CD4-positive, alpha-beta T cell treated with Interleukin-6 at 100 ng/mL for 8 hours (primary cell): ENCODE data around the gene PARP12.

Experiments
- DNase-seq: peaks from one replicate; pipeline ENCODE4 v3.0.0-alpha.2; 2020; ENCODE audit warnings: mixed read lengths, low spot score

PARP12 gene

DNA sequence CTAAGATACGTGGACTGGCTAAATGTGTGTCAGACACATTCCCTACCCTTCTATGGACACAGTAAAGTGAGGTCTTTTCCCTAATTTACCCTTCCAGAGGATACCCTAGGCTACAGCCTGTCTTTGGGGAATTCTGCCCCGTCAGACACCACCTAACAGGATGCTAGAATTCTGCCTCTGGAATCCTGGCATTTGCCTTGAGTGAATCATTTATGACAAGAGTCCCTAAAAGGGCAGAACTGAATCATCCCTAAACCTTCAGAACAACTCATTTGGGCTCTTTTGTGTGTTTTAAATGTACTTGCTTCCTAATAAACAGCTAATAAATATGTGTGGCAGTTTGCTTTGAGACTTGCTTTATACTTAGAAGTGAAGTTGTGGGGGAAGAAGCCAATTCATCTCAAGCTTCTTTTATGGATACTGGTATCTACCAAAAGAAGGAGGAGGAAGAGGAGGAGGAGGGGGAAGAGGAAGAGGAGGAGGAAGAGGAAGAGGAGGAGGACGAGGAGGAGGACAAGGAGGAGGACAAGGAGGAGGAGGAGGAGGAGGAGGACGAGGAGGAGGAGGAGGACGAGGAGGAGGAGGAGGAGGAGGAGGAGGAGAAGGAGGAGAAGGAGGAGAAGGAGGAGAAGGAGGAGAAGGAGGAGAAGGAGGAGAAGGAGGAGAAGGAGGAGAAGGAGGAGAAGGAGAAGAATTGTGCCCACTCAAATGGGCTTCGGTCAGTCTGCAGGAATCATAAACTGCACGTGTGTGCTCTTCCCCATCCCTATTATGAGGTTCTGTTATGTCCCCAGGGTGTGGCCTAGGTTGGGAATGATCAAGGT is 27.1 kb downstream of the PARP12 start:
- no peak for DNase-seq

DNA sequence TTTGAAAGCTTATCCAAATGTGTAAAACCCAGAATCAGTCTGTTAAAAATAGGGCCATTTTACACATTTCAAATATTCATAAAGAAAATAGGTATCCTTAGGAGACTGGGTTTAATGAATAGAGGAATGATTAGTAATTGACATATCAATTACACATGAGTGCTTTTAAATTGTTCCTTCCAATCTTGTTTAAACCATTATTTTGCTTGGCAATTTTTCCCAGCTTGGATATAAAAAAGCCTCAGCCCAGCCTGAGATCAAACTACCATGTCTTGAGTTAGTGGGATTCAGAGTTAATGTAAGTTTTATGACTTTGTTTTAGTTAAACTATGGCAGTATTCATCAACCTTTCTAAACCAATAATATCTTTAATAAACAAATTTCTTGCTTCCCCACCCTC is 28.3 kb downstream of the PARP12 start:
- no peak for DNase-seq

DNA sequence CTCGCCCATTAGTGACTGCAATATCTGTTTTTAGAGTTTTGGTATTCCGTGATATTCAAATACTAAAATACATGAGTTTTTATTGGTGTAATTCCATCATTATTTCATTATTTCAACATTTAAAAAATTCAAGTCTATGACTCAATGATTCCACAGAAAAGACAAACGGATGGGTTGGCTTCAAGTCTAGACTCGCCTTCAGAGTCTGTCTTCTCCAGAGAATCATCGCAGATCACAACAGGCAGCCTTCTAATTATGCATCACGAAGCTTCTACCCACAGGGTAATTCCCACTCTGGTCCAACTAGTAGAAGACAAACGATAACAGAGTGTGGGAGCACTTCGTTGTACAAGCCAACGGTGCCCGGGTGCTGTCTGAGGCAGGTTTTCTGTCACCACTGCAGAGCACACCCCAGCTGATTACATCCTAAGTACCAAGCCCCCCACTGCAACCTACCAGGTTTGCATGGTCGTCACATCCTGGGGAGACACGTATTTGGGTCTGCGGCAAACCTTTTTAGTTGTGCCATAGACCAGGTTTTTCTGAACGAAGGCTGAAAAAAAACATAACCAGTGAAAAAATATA is 28.9 kb downstream of the PARP12 start:
- DNase-seq: no peak

DNA sequence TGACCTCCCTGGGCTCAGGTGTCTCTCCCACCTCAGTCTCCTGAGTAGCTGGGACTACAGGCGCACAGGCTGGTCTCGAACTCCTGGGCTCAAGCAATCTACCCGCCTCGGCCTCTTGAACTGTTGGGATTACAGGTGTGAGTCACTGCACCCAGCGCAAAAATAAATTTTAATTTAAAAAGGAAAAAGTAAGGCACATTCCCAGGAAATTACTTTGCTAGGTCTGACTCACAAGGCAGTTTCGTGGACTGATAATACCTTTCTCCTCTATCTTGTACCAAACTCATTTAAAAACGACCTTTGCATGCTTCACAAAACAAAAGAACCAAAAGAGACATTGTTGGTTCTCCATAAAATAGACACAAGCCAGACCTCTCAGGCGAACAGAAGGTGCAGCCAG is 29.7 kb downstream of the PARP12 start:
- no peak for DNase-seq

DNA sequence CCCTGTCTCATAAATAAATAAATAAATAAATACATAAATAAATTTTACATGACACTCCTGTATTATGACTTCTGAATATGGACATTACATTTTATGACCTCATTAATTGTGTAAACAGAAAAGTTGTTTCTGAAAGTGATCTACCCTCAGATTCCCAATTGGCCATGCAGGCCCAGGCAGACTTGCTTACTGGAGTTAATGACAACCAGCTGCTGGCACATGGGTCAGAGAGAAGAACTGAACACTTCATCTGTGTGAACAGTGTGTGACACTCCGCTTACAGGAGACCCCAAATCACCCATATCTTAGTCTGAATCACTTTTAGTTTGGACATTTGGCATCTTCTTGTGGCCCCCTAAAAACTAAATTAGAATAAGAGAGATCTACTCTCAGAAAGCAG is 31.4 kb downstream of the PARP12 start:
- DNase-seq: no peak

DNA sequence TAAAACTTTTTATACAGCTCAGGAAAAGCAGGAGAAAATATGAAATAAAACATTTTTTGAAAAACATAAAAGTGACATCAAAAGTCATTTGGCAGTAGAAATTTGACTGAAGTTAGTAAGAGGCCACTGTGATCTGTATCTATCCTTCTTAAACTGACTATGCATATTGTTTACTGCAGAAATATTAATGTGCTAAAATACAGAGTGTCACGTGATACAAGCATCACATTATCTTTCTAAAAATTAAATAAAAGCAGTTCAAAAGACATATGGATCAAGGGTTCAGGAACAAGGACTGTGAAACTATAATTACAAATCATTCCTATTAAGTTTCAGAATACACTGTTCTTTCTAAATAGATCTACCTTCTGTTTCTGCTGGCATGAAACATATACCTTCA is 33.7 kb downstream of the PARP12 start:
- DNase-seq: no peak

DNA sequence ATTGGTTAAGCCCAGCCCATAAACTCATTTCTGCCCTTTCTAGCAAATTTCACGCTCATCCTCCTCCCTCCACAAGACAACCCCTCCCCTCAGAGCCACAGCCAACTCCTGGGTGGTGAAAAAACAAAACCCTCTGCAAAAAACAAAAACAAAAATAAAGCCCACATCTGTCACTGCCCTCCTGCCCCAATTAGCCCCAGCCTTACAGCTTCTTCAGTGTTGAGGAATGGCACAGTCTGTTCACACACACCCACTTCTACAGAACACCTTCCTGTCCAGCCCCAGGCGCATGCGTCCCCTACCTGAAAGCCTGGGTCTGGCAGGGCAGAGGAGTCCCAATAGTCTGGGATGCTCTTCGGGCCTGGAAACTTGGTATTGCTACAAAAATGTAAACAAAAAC is 34.4 kb downstream of the PARP12 start:
- DNase-seq: no peak

DNA sequence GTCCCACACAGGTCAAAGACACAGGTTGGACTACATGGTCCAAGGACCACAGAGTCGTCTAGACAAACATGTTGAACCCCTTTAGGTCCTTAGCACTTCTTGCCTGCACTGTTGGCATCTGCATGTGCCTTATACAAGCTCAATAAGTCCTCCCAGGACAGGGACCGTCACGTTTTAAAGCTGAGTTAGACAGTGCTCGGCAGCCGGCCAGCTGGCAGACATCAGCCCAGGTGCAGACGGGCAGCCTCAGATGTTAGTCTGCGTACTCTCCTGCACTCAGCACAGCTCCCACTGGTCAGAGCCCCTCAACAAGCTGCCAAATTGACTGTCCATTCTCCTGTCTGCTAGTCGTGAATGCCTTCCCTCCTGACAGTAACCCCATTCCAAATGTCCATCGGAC is 34.9 kb downstream of the PARP12 start:
- no peak for DNase-seq

DNA sequence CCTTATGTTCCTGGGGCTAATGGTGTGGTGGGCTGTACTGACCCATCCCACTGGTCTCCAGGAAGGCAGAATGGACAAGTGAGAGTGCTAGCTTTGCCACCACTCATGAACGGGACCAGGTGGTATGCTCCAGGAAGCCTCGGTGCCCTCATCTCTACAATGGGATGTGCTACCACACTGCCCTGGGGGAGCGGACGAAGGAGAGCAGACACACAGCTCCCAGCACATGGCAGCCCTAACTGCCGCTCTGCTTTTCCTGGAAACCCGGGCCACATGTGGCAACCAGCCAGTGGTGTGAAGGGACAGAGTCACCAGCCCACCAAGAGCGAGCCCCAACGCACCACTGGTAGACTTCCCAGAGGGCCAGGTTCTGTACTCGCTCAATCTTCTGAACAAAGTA is 35.8 kb downstream of the PARP12 start:
- DNase-seq: no peak

DNA sequence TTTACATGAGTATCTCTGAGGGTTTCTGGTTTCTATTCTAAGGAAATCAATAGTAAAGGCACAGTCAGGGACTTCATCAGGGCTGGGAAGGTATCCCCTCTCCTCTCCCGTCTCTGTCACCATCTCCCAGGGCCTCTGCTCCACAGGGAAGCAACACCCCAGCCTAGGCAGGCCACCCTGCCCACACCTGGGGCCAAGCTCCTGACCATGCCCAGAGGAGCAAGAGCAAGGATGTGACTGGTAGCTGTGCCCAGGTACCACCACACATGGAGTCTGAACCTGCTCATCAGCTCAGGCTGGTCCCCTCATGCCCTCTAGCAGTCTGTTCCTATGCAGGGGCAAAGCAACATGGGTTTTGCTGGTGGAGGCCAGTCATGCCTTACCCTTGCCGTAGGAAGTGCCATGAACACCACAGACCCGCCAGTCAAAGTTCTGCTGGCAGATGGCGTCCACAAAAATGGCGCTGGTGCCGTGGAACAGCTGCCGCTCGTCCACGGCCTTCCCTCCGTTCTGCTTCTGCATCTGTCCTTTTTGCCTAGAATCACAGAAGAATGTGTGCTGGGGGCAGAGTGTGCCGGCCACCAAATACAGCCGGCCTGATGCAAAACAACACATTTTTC is 36.8 kb downstream of the PARP12 start:
- DNase-seq: no peak

DNA sequence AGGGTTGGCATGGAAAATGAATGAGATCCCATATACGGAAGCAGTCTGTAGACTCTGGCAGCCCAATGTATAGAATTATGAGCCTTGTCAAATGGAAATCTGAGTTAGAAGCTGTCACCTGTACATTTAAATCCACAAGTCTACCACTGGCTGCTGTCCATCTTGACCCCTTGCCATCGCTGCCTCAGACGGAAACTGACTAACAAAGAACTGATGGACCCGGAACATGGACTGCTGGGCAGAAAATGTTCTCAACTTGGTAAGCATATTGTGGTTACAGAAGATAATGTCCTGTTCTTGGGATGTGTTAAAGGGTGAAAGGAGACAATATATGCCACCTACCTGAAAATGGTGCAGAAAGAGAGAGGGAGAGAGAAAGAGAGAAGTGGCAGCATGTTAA is 37.5 kb downstream of the PARP12 start:
- DNase-seq: no peak

DNA sequence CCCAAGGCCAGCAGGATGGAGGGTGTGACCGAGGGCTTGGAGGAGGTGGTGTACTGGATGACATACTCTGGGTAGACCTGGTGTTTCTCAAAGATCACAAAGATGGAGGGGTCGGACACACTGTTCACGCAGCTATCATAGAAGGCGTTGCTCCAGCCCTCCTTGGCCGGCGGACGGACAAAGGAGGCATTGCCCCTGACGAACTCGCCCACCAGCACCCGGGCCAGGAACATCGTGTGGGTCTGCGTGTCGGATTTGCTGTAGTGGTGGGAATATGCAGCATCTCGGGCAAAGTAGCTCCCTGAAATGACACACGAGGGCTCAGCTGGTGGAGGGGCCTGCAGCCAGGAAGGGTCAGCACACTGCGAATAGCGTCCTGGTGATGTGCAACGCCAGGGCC is 38.2 kb downstream of the PARP12 start:
- DNase-seq: no peak

DNA sequence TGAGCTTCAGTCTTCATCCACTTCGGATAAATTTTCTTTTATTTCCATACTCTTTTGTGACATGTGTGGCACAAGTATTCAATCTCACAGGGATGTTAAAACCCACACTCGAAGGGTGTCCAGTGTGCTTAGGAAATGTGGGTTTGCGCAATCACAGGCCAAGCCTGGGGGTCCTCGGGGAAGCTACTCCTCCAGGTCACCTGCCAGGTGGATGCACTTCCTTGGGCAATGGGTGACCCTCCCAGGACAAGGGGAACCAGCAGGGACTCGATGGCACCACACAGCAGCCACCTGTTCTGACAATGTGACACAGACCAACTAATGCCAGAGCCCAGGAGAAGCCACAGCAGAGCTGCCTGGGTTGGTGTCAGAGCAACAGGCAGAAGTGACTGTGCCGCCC is 39.0 kb downstream of the PARP12 start:
- DNase-seq: no peak

DNA sequence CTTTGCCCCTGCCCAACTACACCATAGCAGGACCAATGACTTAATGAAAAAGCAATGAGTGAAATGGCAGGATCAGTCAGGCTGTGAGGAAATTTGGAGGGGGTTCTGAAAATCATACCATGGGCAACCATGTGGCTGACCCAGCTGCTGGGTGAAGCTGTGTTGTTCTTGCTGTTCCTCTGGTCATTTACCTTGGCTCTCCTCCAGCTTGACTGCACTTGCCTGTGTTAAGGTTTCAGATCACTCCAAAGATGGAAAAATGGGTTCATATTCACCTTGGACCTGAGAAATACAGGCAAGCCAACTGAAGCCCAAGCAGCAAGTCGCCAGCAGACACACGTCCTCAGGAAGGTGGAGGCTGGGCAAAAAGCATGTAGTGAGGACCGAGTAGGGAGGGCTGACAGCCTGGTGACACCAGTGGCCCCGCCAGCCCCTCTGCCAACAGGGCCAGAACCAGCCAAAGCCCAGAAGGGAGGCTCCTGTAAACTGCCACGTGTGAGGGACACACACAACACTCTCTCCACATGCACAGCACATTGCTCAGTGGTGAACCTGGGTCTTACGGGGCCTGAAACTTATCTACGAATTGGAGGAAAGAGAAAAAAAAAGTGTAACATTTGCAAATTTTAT is 40.1 kb downstream of the PARP12 start:
- DNase-seq: no peak

DNA sequence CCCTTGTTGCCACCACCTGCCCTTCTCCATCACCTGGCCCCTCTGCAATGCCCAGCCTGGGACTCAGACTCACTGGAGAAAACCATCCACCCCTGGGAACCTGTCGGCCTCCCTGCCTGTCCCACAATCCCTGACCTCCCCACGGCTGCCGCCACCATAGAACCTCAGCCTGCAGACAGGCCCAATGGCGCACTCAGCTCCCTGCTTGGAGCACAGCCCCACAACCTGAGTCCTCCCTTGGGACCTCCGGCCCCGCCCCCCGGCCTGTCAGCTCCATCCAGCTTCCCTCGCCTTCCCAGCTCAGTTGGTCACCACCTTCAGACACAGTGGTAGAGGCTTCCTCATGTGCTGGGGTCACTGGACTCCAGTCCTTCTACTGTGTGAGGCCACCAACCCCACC is 41.1 kb downstream of the PARP12 start:
- DNase-seq: no peak

DNA sequence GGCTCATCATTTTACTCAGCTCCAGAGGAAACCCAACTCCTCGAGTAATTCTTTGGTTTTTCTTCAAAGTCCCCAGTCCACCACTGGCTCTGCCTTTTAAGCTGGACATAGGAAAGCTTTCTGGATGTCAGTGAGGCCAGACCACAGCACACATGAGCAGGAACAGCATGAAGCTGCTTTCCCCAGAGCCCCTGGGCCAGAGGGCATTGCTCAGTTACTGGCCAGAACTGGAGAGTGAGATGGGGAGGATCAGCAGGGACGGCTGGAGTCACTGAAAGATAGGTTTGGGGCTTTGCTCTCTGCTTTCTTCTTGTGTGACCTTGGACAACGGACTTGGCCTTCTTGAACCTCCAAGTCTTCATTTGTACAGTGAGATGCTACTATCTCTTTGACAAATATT is 43.1 kb downstream of the PARP12 start:
- no peak for DNase-seq

DNA sequence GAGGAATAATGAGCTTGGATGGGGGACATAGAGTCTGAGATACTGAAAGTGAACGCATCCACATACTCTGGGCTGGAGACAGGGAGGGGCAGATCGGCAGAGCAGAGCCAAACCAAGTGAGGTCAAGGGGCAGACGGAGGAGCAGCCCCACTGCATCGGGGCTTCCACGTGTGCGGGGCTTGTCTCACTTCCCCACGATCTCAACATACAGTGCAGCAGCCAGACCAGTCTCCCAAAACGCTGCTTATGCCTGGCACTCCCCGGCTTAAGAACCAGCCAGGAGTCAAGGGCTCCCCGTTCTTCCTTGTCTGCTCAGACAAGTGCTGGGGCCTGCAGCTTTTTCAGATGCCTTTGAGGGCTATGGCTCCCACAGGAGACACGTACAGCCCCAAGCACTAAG is 43.6 kb downstream of the PARP12 start:
- no peak for DNase-seq

DNA sequence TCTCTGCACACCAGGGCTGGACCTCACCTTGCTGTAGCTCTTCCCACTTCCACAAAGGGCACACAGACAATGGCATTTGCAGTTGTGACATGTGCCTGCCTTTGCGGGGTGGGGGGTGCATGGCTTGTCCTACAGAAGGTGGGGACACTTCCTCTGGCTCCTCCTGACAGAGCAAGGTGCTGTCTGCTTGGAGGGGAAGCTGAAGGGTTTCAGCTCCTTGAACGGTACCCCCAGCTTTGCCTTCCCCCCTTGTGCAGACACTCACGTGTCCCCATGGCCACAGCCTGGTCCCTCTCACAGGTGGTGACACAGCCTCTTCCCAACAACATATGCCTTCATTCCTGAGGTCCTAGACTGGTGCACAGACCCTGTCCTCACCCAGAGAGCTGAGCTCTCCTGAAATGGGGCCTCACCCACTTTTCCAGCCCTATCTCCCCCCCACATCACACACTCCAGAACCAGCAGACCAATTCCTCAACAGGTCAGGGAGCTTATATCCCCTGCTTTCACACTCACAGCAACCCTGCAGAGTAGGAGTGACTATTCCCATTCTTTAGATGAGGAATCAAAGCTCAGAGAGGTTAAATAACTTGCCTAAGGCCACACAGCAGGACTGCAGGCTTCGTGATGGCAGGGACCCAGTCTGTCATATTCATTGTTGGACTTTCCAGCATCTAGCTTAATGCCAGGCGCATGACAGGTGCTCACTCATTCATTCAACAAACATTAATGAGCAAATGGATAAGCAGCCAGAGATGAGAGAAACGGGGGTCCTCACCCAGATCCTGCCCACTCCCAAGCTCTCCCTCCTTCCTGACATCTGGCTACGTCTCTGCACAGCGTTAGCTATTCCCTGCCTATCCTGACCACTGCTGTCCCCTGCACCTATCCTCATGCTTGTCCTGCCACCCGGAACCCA is 44.4 kb downstream of the PARP12 start:
- DNase-seq: no peak

DNA sequence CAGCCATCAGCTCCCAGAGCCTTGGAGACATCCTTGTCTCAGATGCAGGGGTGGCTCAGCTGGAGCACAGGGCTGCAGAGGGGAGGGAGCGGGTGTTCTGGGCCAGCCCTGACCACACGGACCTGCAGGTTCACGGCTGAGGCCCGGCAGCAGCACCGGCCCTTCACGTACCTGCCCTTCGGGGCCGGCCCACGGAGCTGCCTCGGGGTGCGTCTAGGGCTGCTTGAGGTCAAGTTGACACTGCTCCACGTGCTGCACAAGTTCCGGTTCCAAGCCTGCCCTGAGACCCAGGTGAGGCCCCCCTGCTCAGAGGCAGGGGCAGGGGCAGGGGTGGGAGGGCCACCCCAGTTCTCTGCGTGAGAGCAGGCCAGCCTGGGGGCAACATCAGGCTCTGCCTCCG is 45.2 kb downstream of the PARP12 start:
- no peak for DNase-seq

DNA sequence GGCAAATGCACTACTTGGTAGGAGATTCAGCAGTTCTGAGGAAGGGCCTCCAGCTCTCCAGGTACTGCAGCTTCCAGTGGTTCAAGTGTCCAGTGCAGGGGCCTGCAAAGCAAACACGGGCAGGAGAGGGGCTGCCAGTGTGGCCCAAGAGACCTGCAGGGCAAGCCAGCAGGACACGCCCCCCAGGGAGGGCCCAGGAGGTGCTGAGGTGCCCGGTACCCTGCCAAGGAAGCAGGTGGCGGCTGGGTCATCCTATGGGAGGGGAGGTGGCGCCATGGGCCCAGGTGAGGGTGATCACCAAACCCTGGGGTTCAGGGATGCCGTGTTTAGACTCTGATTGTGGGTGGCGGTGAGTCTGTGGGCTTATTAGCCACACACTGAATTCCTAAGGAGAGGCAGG is 45.7 kb downstream of the PARP12 start:
- no peak for DNase-seq

DNA sequence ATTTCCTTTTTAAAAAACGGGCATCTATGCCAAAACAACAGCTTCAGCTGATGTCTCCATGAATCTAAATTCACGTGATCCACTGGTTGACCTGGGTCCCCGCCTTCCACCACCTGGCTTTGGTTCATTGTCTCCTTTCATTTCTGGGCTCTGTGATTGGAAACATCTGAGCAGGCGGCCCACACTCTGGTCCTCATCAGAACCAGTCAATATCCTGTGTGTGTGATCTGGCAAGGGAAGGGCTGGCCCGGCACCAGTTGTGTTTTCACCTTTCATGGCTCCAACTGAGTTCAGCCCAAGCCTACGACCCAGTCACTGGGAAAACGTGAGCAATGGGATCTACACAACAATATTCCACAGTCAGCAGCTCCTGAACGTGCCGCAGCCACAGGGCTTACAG is 46.2 kb downstream of the PARP12 start:
- DNase-seq: no peak

DNA sequence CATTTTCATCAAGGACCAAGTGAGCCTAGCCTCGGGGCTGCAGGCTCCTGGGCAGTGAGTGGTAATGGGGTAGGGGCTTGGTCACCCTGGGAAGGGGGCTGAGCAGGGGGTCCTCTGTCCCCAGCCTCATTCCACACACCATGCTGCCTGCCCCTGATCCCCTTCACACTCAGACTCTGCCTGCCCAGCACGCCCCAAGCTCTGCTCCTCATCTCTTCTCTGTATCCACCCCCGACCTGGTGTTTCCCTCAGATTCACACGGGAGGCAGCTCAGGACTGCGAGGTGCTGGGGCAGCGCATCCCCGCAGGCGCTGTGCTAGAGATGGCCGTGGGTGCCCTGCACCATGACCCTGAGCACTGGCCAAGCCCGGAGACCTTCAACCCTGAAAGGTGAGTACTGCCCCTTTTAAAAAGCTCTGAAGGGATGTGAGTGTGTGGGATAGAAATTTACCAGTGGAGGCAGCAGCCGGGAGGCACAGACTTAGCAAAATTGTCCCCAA is 47.2 kb downstream of the PARP12 start:
- no peak for DNase-seq
